ENCODE data around the gene CGNL1. TPM values are rescaled to one million over a fixed set of nuclear protein-coding genes. Genes with fewer than 3 reads are reported as not detected.

Gene CGNL1
- total RNA-seq, 1 experiment from 2014 or later, result 3.4 TPM

GRCh38 chr15:57421551-57421950 is 45.2 kb downstream of the CGNL1 start:
- DNase-seq (ENCODE audit: low spot score), result no peak

GRCh38 chr15:57422113-57422754 is 45.9 kb downstream of the CGNL1 start:
- no peak for DNase-seq (ENCODE audit: low spot score)

GRCh38 chr15:57423599-57424140 is 47.4 kb downstream of the CGNL1 start:
- no peak for DNase-seq (ENCODE audit: low spot score)

- no peak for DNase-seq (ENCODE audit: low spot score)
These were observed 48.5 kb downstream of the CGNL1 start for GRCh38 chr15:57424628-57425405.

- DNase-seq (ENCODE audit: low spot score), result no peak
These were observed 49.5 kb downstream of the CGNL1 start for GRCh38 chr15:57425842-57426241.

DNA sequence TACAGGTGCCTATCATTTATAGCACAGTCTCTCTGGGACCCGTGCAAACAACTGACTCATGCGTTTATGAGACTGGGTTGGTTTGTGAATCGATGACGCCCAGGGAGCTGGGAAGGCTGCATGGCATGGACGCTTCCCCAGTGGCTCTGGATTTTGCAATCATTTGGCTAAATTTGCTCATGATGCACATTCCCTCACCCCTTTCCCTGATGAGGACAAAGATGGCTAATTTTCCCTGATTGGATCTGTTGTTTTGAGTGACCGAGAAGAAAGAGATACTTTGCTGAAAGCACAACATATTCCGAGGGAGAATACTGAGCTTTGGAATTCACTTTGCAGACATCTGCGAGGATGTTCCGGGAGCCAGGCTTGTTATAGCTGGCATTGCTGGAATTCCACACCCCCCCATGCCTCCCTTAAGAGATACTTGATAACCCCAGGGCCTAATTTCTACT is 51.1 kb downstream of the CGNL1 start:
- peak; percentile 33 for DNase-seq (ENCODE audit: low spot score)

- DNase-seq (ENCODE audit: low spot score), result no peak
These were observed 55.9 kb downstream of the CGNL1 start for GRCh38 chr15:57432141-57432741.

- no peak for DNase-seq (ENCODE audit: low spot score)
These were observed 59.9 kb downstream of the CGNL1 start for GRCh38 chr15:57436166-57436565.

DNA sequence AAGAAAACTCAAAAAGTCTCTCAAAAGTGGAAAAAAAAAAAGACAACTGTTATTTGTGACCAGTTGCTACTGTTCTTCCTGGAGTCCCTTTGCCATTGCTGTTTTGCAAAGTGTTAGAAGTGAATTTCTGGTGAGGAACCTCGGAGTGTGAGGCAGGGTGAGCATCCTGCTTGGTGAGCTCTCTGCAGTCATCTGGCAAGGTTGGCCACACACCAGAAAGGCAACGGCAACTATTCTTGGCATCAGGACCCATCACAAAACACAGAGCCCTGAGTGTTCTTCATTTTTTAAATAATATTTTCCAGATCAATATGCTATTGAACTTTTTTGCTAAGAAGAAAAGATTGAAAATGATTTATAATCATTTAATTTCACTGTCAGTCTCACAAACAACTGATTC is 60.7 kb downstream of the CGNL1 start:
- DNase-seq (ENCODE audit: low spot score), result no peak

GRCh38 chr15:57437564-57437963 is 61.3 kb downstream of the CGNL1 start:
- DNase-seq (ENCODE audit: low spot score), result no peak

GRCh38 chr15:57438166-57438565 is 61.9 kb downstream of the CGNL1 start:
- no peak for DNase-seq (ENCODE audit: low spot score)

GRCh38 chr15:57439128-57440027 is 63.1 kb downstream of the CGNL1 start:
- DNase-seq (ENCODE audit: low spot score), result no peak

- no peak for DNase-seq (ENCODE audit: low spot score)
These were observed 63.9 kb downstream of the CGNL1 start for GRCh38 chr15:57440167-57440566.

DNA sequence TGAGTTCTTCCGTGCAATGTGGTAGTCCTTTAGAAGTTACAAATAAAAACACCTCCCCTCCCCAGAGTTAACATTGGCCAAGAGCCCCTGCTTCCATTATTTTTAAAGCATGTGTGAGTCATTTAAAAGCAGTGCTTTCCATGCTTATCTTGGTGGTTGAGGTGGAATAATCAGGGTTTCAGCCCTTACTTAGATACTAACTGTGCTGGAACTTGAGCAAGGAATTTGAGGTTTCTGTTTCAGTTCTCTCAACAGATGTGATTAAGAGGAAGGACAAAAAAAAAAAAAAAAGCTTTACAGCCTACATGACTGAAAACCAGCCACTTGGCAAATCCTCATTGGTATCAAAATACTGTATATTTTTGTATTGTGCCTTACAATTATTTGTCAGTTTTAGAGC is 64.5 kb downstream of the CGNL1 start:
- peak; percentile 80 for DNase-seq (ENCODE audit: low spot score)

- no peak for DNase-seq (ENCODE audit: low spot score)
These were observed 66.0 kb downstream of the CGNL1 start for GRCh38 chr15:57442335-57442734.

- DNase-seq (ENCODE audit: low spot score), result no peak
These were observed 67.2 kb downstream of the CGNL1 start for GRCh38 chr15:57443486-57443885.

DNA sequence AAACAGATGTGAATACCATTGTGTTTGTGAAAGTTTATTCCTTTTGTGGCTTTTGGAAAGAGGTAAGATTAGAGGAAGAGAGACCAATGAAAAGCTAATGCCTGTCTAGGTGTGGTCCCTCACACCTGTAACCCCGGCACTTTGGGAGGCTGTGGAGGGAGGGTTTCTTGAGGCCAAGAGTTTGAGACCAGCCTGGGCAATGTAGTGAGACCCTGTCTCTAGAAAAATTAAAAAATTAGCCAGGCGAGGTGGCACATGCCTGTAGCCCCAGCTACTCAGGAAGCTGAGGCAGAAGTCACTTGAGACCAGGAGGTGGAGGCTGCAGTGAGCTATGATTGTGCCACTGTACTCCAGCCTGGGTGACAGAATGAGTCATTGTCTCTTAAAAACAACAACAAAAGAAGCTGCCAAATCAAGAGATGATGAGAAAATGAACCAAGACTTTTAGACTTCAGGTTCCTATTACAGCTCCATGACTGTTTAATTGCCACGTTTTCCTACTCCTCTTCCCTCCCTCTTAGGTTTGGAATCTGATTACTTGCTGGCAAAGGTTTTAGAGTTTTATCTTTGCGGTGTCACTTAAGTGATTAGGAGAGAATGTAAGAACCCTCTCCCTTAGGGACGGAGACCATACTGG is 68.7 kb downstream of the CGNL1 start:
- peak; percentile 55 for DNase-seq (ENCODE audit: low spot score)

DNA sequence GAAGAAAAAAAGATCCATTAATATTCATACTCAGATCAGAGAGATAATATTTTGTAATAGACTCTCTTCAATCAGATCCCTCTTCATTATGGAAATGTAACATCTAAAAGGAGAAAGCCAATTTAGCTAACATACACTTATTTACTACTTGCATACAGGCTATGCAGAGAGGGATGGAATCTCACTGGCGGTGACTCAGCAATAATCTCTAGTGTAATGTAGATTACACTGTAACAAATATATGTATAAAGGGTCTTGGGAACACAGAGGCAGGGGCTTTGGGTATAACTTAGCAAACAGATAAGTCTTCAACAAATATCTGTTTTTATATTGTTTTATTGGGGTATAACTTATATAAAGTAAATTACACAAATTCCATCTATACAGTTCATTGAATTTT is 69.6 kb downstream of the CGNL1 start:
- DNase-seq (ENCODE audit: low spot score), result no peak

GRCh38 chr15:57446393-57446792 is 70.1 kb downstream of the CGNL1 start:
- no peak for DNase-seq (ENCODE audit: low spot score)

GRCh38 chr15:57451555-57451954 is 75.2 kb downstream of the CGNL1 start:
- no peak for DNase-seq (ENCODE audit: low spot score)

DNA sequence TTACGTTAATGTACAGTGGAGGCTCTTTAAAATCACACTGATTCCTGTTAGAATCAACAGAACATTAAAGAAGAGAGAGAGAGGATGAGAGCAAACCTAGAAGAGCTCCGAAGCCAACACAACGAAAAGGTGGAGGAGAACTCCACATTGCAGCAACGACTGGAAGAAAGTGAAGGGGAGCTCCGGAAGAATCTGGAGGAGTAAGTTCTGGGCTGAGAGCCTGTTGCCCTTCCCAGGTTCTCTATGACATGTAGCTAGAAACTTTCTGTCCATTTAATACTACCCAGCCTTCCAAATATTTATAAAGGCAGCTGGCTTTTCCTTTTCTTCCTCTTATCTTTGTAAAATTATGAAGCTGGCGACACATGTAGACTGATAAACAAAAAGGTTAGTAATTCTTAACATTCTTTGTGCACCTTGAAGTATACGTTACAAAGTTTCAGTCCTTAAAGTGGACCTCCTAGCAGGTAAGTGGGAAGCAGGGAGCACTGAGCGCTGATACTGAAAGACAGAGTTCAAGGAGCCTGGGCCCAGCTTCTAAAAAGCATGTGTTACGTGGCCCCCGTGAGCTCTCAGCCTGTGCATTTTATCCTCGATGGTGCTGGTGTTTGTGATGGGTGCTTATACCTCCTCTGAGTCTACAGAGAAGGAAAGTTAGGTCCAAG is 75.9 kb downstream of the CGNL1 start:
- no peak for DNase-seq (ENCODE audit: low spot score)

Data from A172 (cell line).